RWPE2 (cell line): ENCODE measurements around the gene CCDC61.

Experiments used
- ATAC-seq: fragments of 200-7000 bp; cut with Tn5 transposase; 3 replicates; pipeline ENCODE4 v1.9.1; 2021; ENCODE audit warnings: low read depth
- DNase-seq: peaks from one replicate; pipeline ENCODE4 v3.0.0-alpha.2; 2020; ENCODE audit warnings: low spot score
- H3K27ac ChIP-seq: fragments of 450-650 bp; 2 replicates; pipeline ENCODE4 v1.5.1; 2017; ENCODE audit warnings: mild to moderate bottlenecking; ENCODE audit not compliant: poor library complexity, severe bottlenecking
- H3K27me3 ChIP-seq: fragments of 250-450 bp; sonication (Bioruptor Pico); 2 replicates; pipeline ENCODE4 v1.5.1; 2021; ENCODE audit warnings: mild to moderate bottlenecking, moderate library complexity; ENCODE audit not compliant: insufficient read depth, poor library complexity, severe bottlenecking
- H3K36me3 ChIP-seq: fragments of 250-450 bp; sonication (Bioruptor Pico); 2 replicates; pipeline ENCODE4 v1.5.1; 2020; ENCODE audit warnings: low read depth, mild to moderate bottlenecking, moderate library complexity
- H3K4me1 ChIP-seq: fragments of 250-450 bp; sonication (Bioruptor Pico); 2 replicates; pipeline ENCODE4 v1.5.1; 2021; ENCODE audit warnings: mild to moderate bottlenecking, moderate library complexity; ENCODE audit not compliant: insufficient read depth, poor library complexity, severe bottlenecking
- H3K4me3 ChIP-seq: fragments of 250-450 bp; sonication (Bioruptor Pico); 2 replicates; pipeline ENCODE4 v1.5.1; 2021; ENCODE audit warnings: mild to moderate bottlenecking, moderate library complexity; ENCODE audit not compliant: severe bottlenecking
- H3K9me3 ChIP-seq: fragments of 250-450 bp; sonication (Bioruptor Pico); 2 replicates; pipeline ENCODE4 v1.5.1; 2021; ENCODE audit warnings: mild to moderate bottlenecking, moderate library complexity; ENCODE audit not compliant: severe bottlenecking
- CTCF ChIP-seq: fragments of 450-650 bp; IDR thresholded peaks from one replicate; pipeline ENCODE4 v1.5.1; 2017; ENCODE audit warnings: mild to moderate bottlenecking, moderate library complexity; ENCODE audit not compliant: poor library complexity, severe bottlenecking

CCDC61 gene

DNA sequence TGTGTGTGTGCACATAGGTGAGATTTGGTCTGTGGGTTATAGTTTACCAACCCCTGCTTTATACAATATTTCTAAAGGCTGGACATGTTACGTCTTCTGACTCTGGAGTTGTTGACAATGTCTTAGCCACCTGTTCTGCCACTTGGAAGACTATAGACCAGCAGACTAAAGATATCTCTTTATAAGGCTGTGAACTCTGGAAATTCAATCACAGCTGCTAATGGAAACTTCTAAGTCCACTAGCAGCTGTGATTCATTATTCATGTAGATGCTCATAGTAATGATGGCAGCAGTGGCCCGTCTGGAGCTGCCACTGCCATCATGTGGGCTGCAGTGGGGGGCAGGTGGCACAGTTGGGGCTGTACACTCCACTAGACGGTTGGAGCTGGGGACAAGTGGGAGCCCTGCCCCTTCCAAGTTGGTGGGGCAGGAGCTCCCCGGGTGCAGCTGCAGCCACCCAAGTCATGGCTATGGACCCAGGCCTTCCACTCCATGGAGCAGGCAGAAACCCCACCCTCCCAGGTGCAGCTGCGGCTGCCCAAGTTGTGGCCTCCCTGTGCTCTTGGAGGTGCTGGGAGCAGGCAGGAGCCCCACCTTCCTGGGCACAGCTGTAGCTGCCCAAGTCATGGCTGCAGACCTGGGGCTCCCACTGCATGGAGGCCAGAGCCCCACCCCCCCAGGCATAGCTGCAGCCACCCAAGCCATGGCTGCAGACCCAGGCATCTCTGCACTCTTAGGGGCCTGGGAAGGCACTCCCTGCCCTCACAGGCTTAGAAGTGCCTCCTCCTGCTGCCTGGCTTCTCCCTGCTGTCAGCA, 36.7 kb downstream of the CCDC61 start:
- Histone ChIP-seq H3K36me3 (no peaks in the 10 kb centered on the region), H3K27me3 (no peaks in the 10 kb centered on the region), H3K9me3 (no peaks in the 10 kb centered on the region), H3K4me1 (no peaks in the 10 kb centered on the region), H3K27ac (no peak overlapping the region), H3K4me3 (no peak overlapping the region)
- TF ChIP-seq CTCF, result no peak
- DNase-seq, result no peak
- no peak for ATAC-seq

DNA sequence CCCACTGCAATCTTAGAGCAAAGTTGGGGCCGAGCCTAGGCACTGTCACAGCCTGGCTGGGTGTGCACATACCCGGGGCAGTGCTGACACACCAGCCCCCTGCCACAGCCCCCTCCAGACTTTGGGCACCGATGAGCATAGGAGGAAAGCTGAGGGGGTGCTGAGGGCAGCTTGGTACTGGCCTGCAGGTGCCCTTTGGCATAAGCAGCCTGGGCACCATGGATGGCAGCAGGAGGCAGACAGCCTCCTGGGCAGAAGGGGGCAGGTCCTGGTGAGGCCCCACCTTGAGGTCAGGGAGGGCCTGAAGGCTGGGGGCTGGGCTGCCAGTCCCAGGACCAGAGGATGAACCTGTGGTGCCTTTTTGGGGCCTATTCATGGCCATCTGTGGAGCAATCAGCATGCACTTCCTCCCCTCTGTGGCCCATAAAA, 37.3 kb downstream of the CCDC61 start:
- Histone ChIP-seq H3K4me3 (no peak overlapping the region), H3K27me3 (no peaks in the 10 kb centered on the region), H3K36me3 (no peaks in the 10 kb centered on the region), H3K27ac (no peak overlapping the region), H3K4me1 (no peaks in the 10 kb centered on the region), H3K9me3 (no peaks in the 10 kb centered on the region)
- no peak for DNase-seq
- TF ChIP-seq CTCF, result no peak
- ATAC-seq, result no peak

- H3K27ac ChIP-seq, result no peak overlapping the region
- no peak for TF ChIP-seq CTCF
- no peaks in the 10 kb centered on the region for H3K9me3 ChIP-seq
- no peak overlapping the region for H3K4me3 ChIP-seq
- DNase-seq, result no peak
- no peaks in the 10 kb centered on the region for H3K36me3 ChIP-seq
- H3K4me1 ChIP-seq, result no peaks in the 10 kb centered on the region
- no peak for ATAC-seq
- no peaks in the 10 kb centered on the region for H3K27me3 ChIP-seq
These were observed 38.1 kb downstream of the CCDC61 start for GRCh38 chr19:46033401-46033800.

- Histone ChIP-seq H3K27me3 (peaks cover 6% of the 10 kb centered on the region), H3K36me3 (no peaks in the 10 kb centered on the region), H3K27ac (no peak overlapping the region), H3K4me3 (no peak overlapping the region), H3K9me3 (no peaks in the 10 kb centered on the region), H3K4me1 (no peaks in the 10 kb centered on the region)
- no peak for TF ChIP-seq CTCF
- no peak for ATAC-seq
- DNase-seq, result no peak
These were observed 40.3 kb downstream of the CCDC61 start for GRCh38 chr19:46035546-46035945.
